CD4-positive, alpha-beta T cell (primary cell): ENCODE results near the gene CLEC2D. TPM values are rescaled to one million over a fixed set of nuclear protein-coding genes. Genes with fewer than 3 reads are reported as not detected.

Source experiments
- ATAC-seq: fragments of 200-7000 bp; cut with Tn5 transposase; one replicate; pipeline ENCODE4 v1.10.0; 2022; ENCODE audit warnings: mild to moderate bottlenecking; ENCODE audit not compliant: poor library complexity
- CTCF ChIA-PET: fragments of 350-600 bp; sonication (Branson Sonifier 250); formaldehyde crosslinking; loops from one replicate; lab custom pipeline; 2021; ENCODE audit warnings: antibody characterized with exemption, inconsistent platforms; lab: Charles Lee
- POLR2A ChIA-PET: fragments of 350-600 bp; sonication (Branson Sonifier 250); formaldehyde crosslinking; loops from one replicate; lab custom pipeline; 2021; ENCODE audit warnings: antibody characterized with exemption, inconsistent platforms; lab: Charles Lee
- DNase-seq, 14 experiments: peaks; one replicate each; pipeline ENCODE4 v3.0.0-alpha.2; 2013 to 2020; ENCODE audit warnings: mixed read lengths in 2 of 14
- H3K27ac ChIP-seq, 2 donors: one replicate each; pipeline versions ENCODE4 v1.5.1 to v1.7.0; 2013; ENCODE audit warnings: low read length in 2 of 2, low read depth in 1 of 2, mild to moderate bottlenecking in 1 of 2
- H3K27me3 ChIP-seq, 2 experiments: 1 replicate in 1 of 2; 2 replicates in 1 of 2; pipeline versions ENCODE4 v1.6.1 to v1.7.0; 2013; ENCODE audit warnings: low read length in 2 of 2, control low read depth in 1 of 2, mild to moderate bottlenecking in 1 of 2, moderate library complexity in 1 of 2; ENCODE audit not compliant: insufficient read depth in 2 of 2, control insufficient read depth in 1 of 2
- H3K36me3 ChIP-seq: one replicate; pipeline ENCODE4 v1.6.1; 2013; ENCODE audit warnings: low read length, control low read depth; ENCODE audit not compliant: insufficient read depth
- H3K4me1 ChIP-seq: one replicate; pipeline ENCODE4 v1.6.1; 2013; ENCODE audit warnings: low read length, control low read depth; ENCODE audit not compliant: insufficient read depth
- H3K4me3 ChIP-seq: one replicate; pipeline ENCODE4 v1.5.1; 2013; ENCODE audit warnings: mild to moderate bottlenecking, low read length, moderate library complexity
- H3K9me3 ChIP-seq, 2 experiments: 1 replicate in 1 of 2; 2 replicates in 1 of 2; pipeline versions ENCODE4 v1.6.1 to v1.7.0; 2013; ENCODE audit warnings: low read length in 2 of 2, mild to moderate bottlenecking in 2 of 2, control low read depth in 1 of 2, moderate library complexity in 1 of 2; ENCODE audit not compliant: control insufficient read depth in 1 of 2, insufficient read depth in 1 of 2
- H3K27ac Mint-ChIP-seq: one replicate; pipeline ENCODE4 v1.8.0; 2020; ENCODE audit warnings: mixed read lengths
- H3K27me3 Mint-ChIP-seq: one replicate; pipeline ENCODE4 v1.8.0; 2021; ENCODE audit warnings: mixed read lengths
- H3K36me3 Mint-ChIP-seq: one replicate; pipeline ENCODE4 v1.8.0; 2021; ENCODE audit warnings: low read depth, mixed read lengths
- H3K4me1 Mint-ChIP-seq: one replicate; pipeline ENCODE4 v1.8.0; 2021; ENCODE audit warnings: low read depth, mixed read lengths
- H3K4me3 Mint-ChIP-seq: one replicate; pipeline ENCODE4 v1.8.0; 2020; ENCODE audit warnings: mild to moderate bottlenecking, mixed read lengths
- H3K9me3 Mint-ChIP-seq: one replicate; pipeline ENCODE4 v1.8.0; 2020; ENCODE audit warnings: mixed read lengths
- intact Hi-C, 2 experiments: fragments of 100-400 bp; cut with DNase I in 1 of 2; cut with micrococcal nuclease in 1 of 2; formaldehyde crosslinking; loops; one replicate each; pipeline versions ENCODE4 v1.15.1 to v1.9.0; 2023 to 2025; cut with DNase I, micrococcal nuclease
- total RNA-seq, 174 experiments: library from RNA in 2 of 174; stranded (reverse) in 2 of 174; gene quantifications; one replicate each; pipeline ENCODE4 v1.2.3 and lab custom pipeline; 2021 to 2026
- TF ChIP-seq, protein P1 (sequence below): fragments of 200-600 bp; IDR thresholded peaks from one replicate; pipeline ENCODE4 v1.8.0; 2022; ENCODE audit warnings: antibody characterized with exemption, mild to moderate bottlenecking

The CLEC2D gene
- total RNA-seq, 2 experiments from 2014 or later = 121 to 122 TPM

DNA sequence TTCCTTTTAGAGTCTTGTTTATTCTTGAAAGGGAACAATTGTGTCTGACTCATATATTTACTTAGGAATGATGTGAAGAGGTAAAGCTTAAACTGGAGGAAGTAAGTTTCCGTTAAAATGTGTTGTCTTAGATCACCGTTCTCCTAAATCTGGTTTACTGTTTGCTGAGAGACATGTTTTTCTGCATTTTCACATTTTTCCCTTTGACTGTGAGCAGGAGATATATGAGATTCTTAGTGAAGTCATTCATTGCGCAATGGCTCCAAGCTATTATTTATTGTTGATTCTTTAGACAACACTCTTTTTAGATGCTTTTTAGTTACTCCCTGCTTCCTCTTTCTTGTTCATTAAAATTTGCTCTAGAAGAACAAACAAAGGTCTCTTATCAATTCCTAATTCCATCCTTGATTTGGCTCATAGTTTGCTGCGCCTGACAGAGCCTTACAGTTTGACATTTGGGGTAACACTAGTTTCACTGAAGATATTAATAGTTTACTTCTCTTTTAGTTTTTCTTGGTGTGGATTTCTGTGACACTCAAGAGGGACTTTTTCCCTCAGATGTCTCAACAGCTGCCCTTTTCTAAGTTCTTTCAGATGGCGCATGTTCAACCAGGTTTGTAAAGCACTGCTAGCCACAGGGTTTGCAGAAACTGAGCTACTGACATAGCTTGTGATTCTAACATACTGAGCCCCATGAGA is 52.0 kb downstream of the CLEC2D start:
- TF ChIP-seq, protein P1, sequence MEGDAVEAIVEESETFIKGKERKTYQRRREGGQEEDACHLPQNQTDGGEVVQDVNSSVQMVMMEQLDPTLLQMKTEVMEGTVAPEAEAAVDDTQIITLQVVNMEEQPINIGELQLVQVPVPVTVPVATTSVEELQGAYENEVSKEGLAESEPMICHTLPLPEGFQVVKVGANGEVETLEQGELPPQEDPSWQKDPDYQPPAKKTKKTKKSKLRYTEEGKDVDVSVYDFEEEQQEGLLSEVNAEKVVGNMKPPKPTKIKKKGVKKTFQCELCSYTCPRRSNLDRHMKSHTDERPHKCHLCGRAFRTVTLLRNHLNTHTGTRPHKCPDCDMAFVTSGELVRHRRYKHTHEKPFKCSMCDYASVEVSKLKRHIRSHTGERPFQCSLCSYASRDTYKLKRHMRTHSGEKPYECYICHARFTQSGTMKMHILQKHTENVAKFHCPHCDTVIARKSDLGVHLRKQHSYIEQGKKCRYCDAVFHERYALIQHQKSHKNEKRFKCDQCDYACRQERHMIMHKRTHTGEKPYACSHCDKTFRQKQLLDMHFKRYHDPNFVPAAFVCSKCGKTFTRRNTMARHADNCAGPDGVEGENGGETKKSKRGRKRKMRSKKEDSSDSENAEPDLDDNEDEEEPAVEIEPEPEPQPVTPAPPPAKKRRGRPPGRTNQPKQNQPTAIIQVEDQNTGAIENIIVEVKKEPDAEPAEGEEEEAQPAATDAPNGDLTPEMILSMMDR = no peak
- peaks cover 0 to 4% of the 10 kb centered on the region in 2 experiments for H3K27me3 ChIP-seq
- H3K36me3 ChIP-seq = no peaks in the 10 kb centered on the region
- Mint-ChIP-seq H3K4me3 (no peak overlapping the region), H3K9me3 (no peaks in the 10 kb centered on the region), H3K27me3 (no peaks in the 10 kb centered on the region), H3K36me3 (no peaks in the 10 kb centered on the region), H3K4me1 (peaks cover 4% of the 10 kb centered on the region), H3K27ac (no peak overlapping the region)
- ATAC-seq (no peak), DNase-seq (peak in 1 of 14 experiments; percentile 25)
- intact Hi-C loops = no loop called here
- no peak overlapping the region for H3K4me3 ChIP-seq
- POLR2A ChIA-PET = interaction anchor here (0.7 to 1.6 kb wide), 6 partner anchors 11 to 43 kb away, joined by 3 to 7 read pairs (median 4); no protein-coding TSS in a partner anchor
- H3K9me3 ChIP-seq = no peaks in the 10 kb centered on the region
- no peak overlapping the region for H3K27ac ChIP-seq
- CTCF ChIA-PET = interaction anchor here (1.1 to 1.6 kb wide), 3 partner anchors 13 to 87 kb away, joined by 3 to 6 read pairs (median 5); no protein-coding TSS in a partner anchor
- no peaks in the 10 kb centered on the region for H3K4me1 ChIP-seq

- Histone ChIP-seq H3K9me3 (no peaks in the 10 kb centered on the region), H3K27ac (no peak overlapping the region), H3K36me3 (no peaks in the 10 kb centered on the region), H3K4me1 (no peaks in the 10 kb centered on the region), H3K27me3 (peaks cover 0 to 4% of the 10 kb centered on the region in 2 experiments), H3K4me3 (no peak overlapping the region)
- intact Hi-C loops = no loop called here
- H3K4me3 Mint-ChIP-seq = no peak overlapping the region
- ChIA-PET POLR2A (interaction anchor here (0.7 kb wide), 1 partner anchor 24 kb away, joined by 3 read pairs; no protein-coding TSS in a partner anchor), CTCF (no interaction called here)
- H3K4me1 Mint-ChIP-seq = peaks cover 4% of the 10 kb centered on the region
- no peak for ATAC-seq
- no peaks in the 10 kb centered on the region for H3K9me3 Mint-ChIP-seq
- no peaks in the 10 kb centered on the region for H3K27me3 Mint-ChIP-seq
- no peak overlapping the region for H3K27ac Mint-ChIP-seq
- no peak for DNase-seq
- H3K36me3 Mint-ChIP-seq = no peaks in the 10 kb centered on the region
- TF ChIP-seq, protein P1 = no peak
These were observed 54.5 kb downstream of the CLEC2D start for GRCh38 chr12:9724023-9724422.

- no peaks in the 10 kb centered on the region for H3K9me3 Mint-ChIP-seq
- Histone ChIP-seq H3K4me1 (no peaks in the 10 kb centered on the region), H3K36me3 (no peaks in the 10 kb centered on the region), H3K27me3 (peaks cover 0 to 4% of the 10 kb centered on the region in 2 experiments), H3K9me3 (no peaks in the 10 kb centered on the region), H3K4me3 (no peak overlapping the region), H3K27ac (no peak overlapping the region)
- no peaks in the 10 kb centered on the region for H3K27me3 Mint-ChIP-seq
- TF ChIP-seq, protein P1 = no peak
- no peak overlapping the region for H3K27ac Mint-ChIP-seq
- H3K4me3 Mint-ChIP-seq = no peak overlapping the region
- intact Hi-C loops = no loop called here
- ChIA-PET POLR2A (interaction anchor here (1.1 to 1.6 kb wide), 3 partner anchors 18 to 51 kb away, joined by 3 to 4 read pairs (median 3); no protein-coding TSS in a partner anchor), CTCF (interaction anchor here (0.8 to 1.5 kb wide), 4 partner anchors 17 to 86 kb away, joined by 3 read pairs; no protein-coding TSS in a partner anchor)
- no peaks in the 10 kb centered on the region for H3K36me3 Mint-ChIP-seq
- peaks cover 4% of the 10 kb centered on the region for H3K4me1 Mint-ChIP-seq
- no peak for DNase-seq
- ATAC-seq = no peak
These were observed 55.8 kb downstream of the CLEC2D start for GRCh38 chr12:9725213-9725870.
